GM21723 (cell line): Measurements from ENCODE around the gene LCK.
"Not testable (repeated sequence)": the region's sequence is repeated elsewhere in the genome, so short reads cannot be mapped to it uniquely, and the experiment has no call there.

ENCODE experiments used
- ATAC-seq: cut with Tn5 transposase; IDR thresholded peaks from one replicate; pipeline ENCODE4 v1.9.1; 2021; ENCODE audit warnings: mild to moderate bottlenecking, moderate library complexity; ENCODE audit not compliant: unreplicated experiment

The LCK gene

GRCh38 chr1:32272557-32273390 is 21.7 kb downstream of the LCK start:
- no peak for ATAC-seq

- no peak for ATAC-seq
These were observed 22.5 kb downstream of the LCK start for GRCh38 chr1:32273391-32274208.

GRCh38 chr1:32274646-32275340 is 23.7 kb downstream of the LCK start:
- no peak for ATAC-seq

- no peak for ATAC-seq
These were observed 24.4 kb downstream of the LCK start for GRCh38 chr1:32275424-32275823.

GRCh38 chr1:32276032-32276782 is 25.1 kb downstream of the LCK start:
- ATAC-seq, result no peak

GRCh38 chr1:32284777-32285176 is 33.7 kb downstream of the LCK start:
- not testable (repeated sequence) for ATAC-seq

GRCh38 chr1:32285658-32286057 is 34.6 kb downstream of the LCK start:
- ATAC-seq, result no peak

- ATAC-seq, result no peak
These were observed 35.7 kb downstream of the LCK start for GRCh38 chr1:32286763-32287162.

- ATAC-seq, result no peak
These were observed 38.2 kb downstream of the LCK start for GRCh38 chr1:32289256-32289655.

- ATAC-seq, result peak; percentile 3
These were observed 40.2 kb downstream of the LCK start for GRCh38 chr1:32291145-32291707.

GRCh38 chr1:32291708-32292538 is 40.9 kb downstream of the LCK start, which contains the start of gene HDAC1:
Gene HDAC1, plus strand, starts transcription at chr1:32292083. Its CDS starts 87 bp downstream, at chr1:32292170.
- ATAC-seq, result peak; percentile 90

- not testable (repeated sequence) for ATAC-seq
These were observed 47.1 kb downstream of the LCK start for GRCh38 chr1:32298211-32298610.

- no peak for ATAC-seq
These were observed 48.3 kb downstream of the LCK start for GRCh38 chr1:32299327-32299726.

GRCh38 chr1:32303358-32303757 is 52.3 kb downstream of the LCK start:
- no peak for ATAC-seq

- ATAC-seq, result no peak
These were observed 53.0 kb downstream of the LCK start for GRCh38 chr1:32303997-32304622.

GRCh38 chr1:32305310-32305709 is 54.2 kb downstream of the LCK start:
- ATAC-seq, result no peak

GRCh38 chr1:32307324-32307723 is 56.3 kb downstream of the LCK start:
- ATAC-seq, result no peak

- no peak for ATAC-seq
These were observed 58.9 kb downstream of the LCK start for GRCh38 chr1:32309960-32310359.
